Measurements from ENCODE around the gene GTPBP3. TPM values are rescaled to one million over a fixed set of nuclear protein-coding genes. Genes with fewer than 3 reads are reported as not detected.

Gene GTPBP3
- total and polyA plus RNA-seq, 9 of the 15 experiments (the other 6 are each of a cell fraction or from before 2014, with no cell fraction given) = 4.9 to 124 (median 22.6) TPM

- TF ChIP-seq, protein P1, sequence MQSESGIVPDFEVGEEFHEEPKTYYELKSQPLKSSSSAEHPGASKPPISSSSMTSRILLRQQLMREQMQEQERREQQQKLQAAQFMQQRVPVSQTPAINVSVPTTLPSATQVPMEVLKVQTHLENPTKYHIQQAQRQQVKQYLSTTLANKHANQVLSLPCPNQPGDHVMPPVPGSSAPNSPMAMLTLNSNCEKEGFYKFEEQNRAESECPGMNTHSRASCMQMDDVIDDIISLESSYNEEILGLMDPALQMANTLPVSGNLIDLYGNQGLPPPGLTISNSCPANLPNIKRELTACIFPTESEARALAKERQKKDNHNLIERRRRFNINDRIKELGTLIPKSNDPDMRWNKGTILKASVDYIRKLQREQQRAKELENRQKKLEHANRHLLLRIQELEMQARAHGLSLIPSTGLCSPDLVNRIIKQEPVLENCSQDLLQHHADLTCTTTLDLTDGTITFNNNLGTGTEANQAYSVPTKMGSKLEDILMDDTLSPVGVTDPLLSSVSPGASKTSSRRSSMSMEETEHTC (IDR thresholded peaks at IDR 0.05) = no peak; the same call in 1 of the 2 replicates
- TF ChIP-seq, protein P2, sequence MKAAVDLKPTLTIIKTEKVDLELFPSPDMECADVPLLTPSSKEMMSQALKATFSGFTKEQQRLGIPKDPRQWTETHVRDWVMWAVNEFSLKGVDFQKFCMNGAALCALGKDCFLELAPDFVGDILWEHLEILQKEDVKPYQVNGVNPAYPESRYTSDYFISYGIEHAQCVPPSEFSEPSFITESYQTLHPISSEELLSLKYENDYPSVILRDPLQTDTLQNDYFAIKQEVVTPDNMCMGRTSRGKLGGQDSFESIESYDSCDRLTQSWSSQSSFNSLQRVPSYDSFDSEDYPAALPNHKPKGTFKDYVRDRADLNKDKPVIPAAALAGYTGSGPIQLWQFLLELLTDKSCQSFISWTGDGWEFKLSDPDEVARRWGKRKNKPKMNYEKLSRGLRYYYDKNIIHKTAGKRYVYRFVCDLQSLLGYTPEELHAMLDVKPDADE (conservative IDR thresholded peaks at IDR 0.05; ENCODE audit: control insufficient read depth, low read depth, low read length) = peak; percentile 84; the same call in 1 of the 2 replicates
- TF ChIP-seq ZNF143 (CRISPR knock-in tag; IDR thresholded peaks at IDR 0.05) (no peak), SNRNP70 (optimal IDR thresholded peaks at IDR 0.05; ENCODE audit: low read depth, low read length) (no peak), IRF2 (CRISPR knock-in tag; IDR thresholded peaks at IDR 0.05) (no peak), RBM15 (IDR thresholded peaks at IDR 0.05; ENCODE audit: insufficient read depth, low read length) (no peak), POLR2AphosphoS5 (IDR thresholded peaks at IDR 0.05; ENCODE audit: control insufficient read depth, insufficient read depth, low read depth, low read length) (0 out of 2 replicates have a peak, but pooled peaks have one; percentile 35), E2F3 (CRISPR knock-in tag; IDR thresholded peaks at IDR 0.05) (peak; percentile 76; the same call in 1 of the 2 replicates), ERF (CRISPR knock-in tag; IDR thresholded peaks at IDR 0.05) (peak; percentile 93; the same call in 1 of the 2 replicates), HNRNPK (IDR thresholded peaks at IDR 0.05; ENCODE audit: low read depth, low read length, poor library complexity, severe bottlenecking) (peak; percentile 56), BRD4 (IDR thresholded peaks at IDR 0.05) (no peak; the same call in 1 of the 2 replicates), HNRNPH1 (optimal IDR thresholded peaks at IDR 0.05; ENCODE audit: low read depth, low read length) (no peak), SRSF1 (IDR thresholded peaks at IDR 0.05; ENCODE audit: low read depth, low read length) (0 out of 2 replicates have a peak, but pooled peaks have one; percentile 31), TCFL5 (CRISPR knock-in tag; conservative IDR thresholded peaks at IDR 0.05) (no peak), TAF1 (IDR thresholded peaks at IDR 0.05; ENCODE audit: control insufficient read depth, extremely low read depth, insufficient read depth, low read length, severe bottlenecking) (peak; percentile 42)
- TF ChIP-seq, protein P3, sequence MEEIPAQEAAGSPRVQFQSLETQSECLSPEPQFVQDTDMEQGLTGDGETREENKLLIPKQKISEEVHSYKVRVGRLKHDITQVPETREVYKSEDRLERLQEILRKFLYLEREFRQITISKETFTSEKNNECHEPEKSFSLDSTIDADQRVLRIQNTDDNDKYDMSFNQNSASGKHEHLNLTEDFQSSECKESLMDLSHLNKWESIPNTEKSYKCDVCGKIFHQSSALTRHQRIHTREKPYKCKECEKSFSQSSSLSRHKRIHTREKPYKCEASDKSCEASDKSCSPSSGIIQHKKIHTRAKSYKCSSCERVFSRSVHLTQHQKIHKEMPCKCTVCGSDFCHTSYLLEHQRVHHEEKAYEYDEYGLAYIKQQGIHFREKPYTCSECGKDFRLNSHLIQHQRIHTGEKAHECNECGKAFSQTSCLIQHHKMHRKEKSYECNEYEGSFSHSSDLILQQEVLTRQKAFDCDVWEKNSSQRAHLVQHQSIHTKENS (CRISPR knock-in tag; IDR thresholded peaks at IDR 0.05) = no peak
- TF ChIP-seq, protein P4, sequence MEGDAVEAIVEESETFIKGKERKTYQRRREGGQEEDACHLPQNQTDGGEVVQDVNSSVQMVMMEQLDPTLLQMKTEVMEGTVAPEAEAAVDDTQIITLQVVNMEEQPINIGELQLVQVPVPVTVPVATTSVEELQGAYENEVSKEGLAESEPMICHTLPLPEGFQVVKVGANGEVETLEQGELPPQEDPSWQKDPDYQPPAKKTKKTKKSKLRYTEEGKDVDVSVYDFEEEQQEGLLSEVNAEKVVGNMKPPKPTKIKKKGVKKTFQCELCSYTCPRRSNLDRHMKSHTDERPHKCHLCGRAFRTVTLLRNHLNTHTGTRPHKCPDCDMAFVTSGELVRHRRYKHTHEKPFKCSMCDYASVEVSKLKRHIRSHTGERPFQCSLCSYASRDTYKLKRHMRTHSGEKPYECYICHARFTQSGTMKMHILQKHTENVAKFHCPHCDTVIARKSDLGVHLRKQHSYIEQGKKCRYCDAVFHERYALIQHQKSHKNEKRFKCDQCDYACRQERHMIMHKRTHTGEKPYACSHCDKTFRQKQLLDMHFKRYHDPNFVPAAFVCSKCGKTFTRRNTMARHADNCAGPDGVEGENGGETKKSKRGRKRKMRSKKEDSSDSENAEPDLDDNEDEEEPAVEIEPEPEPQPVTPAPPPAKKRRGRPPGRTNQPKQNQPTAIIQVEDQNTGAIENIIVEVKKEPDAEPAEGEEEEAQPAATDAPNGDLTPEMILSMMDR (IDR thresholded peaks at IDR 0.05 in 2 of 3, conservative IDR thresholded peaks at IDR 0.05 in 1 of 3; ENCODE audit: insufficient read depth in 2 of 3, low read depth in 1 of 3, low read length in 3 of 3) = no peak
- TF ChIP-seq, protein P5, sequence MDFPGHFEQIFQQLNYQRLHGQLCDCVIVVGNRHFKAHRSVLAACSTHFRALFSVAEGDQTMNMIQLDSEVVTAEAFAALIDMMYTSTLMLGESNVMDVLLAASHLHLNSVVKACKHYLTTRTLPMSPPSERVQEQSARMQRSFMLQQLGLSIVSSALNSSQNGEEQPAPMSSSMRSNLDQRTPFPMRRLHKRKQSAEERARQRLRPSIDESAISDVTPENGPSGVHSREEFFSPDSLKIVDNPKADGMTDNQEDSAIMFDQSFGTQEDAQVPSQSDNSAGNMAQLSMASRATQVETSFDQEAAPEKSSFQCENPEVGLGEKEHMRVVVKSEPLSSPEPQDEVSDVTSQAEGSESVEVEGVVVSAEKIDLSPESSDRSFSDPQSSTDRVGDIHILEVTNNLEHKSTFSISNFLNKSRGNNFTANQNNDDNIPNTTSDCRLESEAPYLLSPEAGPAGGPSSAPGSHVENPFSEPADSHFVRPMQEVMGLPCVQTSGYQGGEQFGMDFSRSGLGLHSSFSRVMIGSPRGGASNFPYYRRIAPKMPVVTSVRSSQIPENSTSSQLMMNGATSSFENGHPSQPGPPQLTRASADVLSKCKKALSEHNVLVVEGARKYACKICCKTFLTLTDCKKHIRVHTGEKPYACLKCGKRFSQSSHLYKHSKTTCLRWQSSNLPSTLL (IDR thresholded peaks at IDR 0.05) = peak; percentile 96
Measured at GRCh38 chr19:17334414-17335409, 2.6 kb upstream of the GTPBP3 start, which contains the start of gene ANO8 (continued).
